T-helper 17 cell (primary cell): ENCODE results near the gene CGA. TPM values are rescaled to one million over a fixed set of nuclear protein-coding genes. Genes with fewer than 3 reads are reported as not detected.

Experiments used
- ATAC-seq: fragments of 150-1000 bp; cut with Tn5 transposase; 2 replicates; pipeline ENCODE4 v1.10.0; 2021; ENCODE audit warnings: mild to moderate bottlenecking, moderate library complexity
- DNase-seq, 3 donors: peaks; one replicate each; pipeline versions ENCODE4 v3.0.0 to v3.0.0-alpha.2; 2020 to 2021
- H3K9me3 ChIP-seq: one replicate; pipeline ENCODE4 v1.7.0; 2013; ENCODE audit warnings: low read length, mild to moderate bottlenecking; ENCODE audit not compliant: control insufficient read depth, poor library complexity, severe bottlenecking
- H3K27ac Mint-ChIP-seq: one replicate; pipeline ENCODE4 v1.8.0; 2022; ENCODE audit warnings: mild to moderate bottlenecking, moderate library complexity, mixed read lengths
- H3K27me3 Mint-ChIP-seq: one replicate; pipeline ENCODE4 v1.8.0; 2022; ENCODE audit warnings: mixed read lengths
- H3K36me3 Mint-ChIP-seq: one replicate; pipeline ENCODE4 v1.8.0; 2022; ENCODE audit warnings: low read depth, mixed read lengths
- H3K4me1 Mint-ChIP-seq: one replicate; pipeline ENCODE4 v1.8.0; 2022; ENCODE audit warnings: mild to moderate bottlenecking, mixed read lengths
- H3K4me3 Mint-ChIP-seq: one replicate; pipeline ENCODE4 v1.8.0; 2022; ENCODE audit warnings: mild to moderate bottlenecking, moderate library complexity, mixed read lengths
- total RNA-seq, 4 donors: library from RNA in 2 of 4; stranded (reverse) in 2 of 4; gene quantifications; one replicate each; pipeline ENCODE4 v1.2.3 and lab custom pipeline; 2022 to 2026

The CGA gene
- total RNA-seq, 2 donors from 2014 or later, result 0.40 TPM; not detected in 1

DNA sequence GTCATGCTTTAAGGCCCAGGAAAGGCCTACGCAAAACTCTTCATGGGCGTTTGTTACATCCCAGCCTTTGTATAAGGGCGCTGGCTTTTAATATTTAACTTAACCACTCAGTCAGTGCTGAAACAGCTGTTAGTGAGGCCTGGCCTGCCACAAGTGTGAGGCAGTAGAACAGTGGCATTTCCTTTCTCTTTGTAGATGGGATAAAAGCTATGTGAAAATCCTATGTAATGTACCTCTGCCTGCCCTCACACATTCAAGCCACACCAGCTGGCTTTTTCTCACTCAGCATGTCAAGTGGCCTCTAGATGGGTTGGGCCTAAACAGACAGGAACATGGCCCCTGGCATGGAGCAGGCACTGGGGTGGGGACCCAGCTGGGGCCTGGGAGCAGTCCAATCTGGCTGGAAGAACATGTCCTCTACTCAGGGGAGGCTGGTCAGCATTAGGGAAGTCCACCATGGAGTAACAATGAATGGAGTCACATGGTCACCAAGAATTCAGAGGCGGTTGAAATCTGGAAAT lies 20.7 kb downstream of the CGA start:
- H3K4me1 Mint-ChIP-seq, result peaks cover 2% of the 10 kb centered on the region
- H3K9me3 ChIP-seq, result no peaks in the 10 kb centered on the region
- H3K4me3 Mint-ChIP-seq, result no peak overlapping the region
- no peak for DNase-seq
- no peak for ATAC-seq
- H3K36me3 Mint-ChIP-seq, result peaks cover 2% of the 10 kb centered on the region
- H3K27me3 Mint-ChIP-seq, result peaks cover 23% of the 10 kb centered on the region
- H3K27ac Mint-ChIP-seq, result no peak overlapping the region

- Mint-ChIP-seq H3K27me3 (peaks cover 41% of the 10 kb centered on the region), H3K27ac (no peak overlapping the region), H3K4me1 (peaks cover 4% of the 10 kb centered on the region), H3K4me3 (no peak overlapping the region), H3K36me3 (peaks cover 2% of the 10 kb centered on the region)
- H3K9me3 ChIP-seq, result no peaks in the 10 kb centered on the region
- ATAC-seq (no peak), DNase-seq (no peak)
These were observed 23.2 kb downstream of the CGA start for GRCh38 chr6:87071683-87072082.

GRCh38 chr6:87070741-87071140 lies 24.2 kb downstream of the CGA start:
- H3K4me3 Mint-ChIP-seq, result no peak overlapping the region

GRCh38 chr6:87068795-87069194 lies 26.1 kb downstream of the CGA start:
- Mint-ChIP-seq H3K4me1 (peaks cover 6% of the 10 kb centered on the region), H3K36me3 (peaks cover 2% of the 10 kb centered on the region), H3K4me3 (no peak overlapping the region), H3K27me3 (peaks cover 46% of the 10 kb centered on the region), H3K27ac (no peak overlapping the region)
- no peak for DNase-seq
- H3K9me3 ChIP-seq, result no peaks in the 10 kb centered on the region
- no peak for ATAC-seq

More at GRCh38 chr6:87070741-87071140, 24.2 kb downstream of the CGA start:
- no peaks in the 10 kb centered on the region for H3K9me3 ChIP-seq
- Mint-ChIP-seq H3K27ac (no peak overlapping the region), H3K4me1 (peaks cover 6% of the 10 kb centered on the region), H3K27me3 (peaks cover 43% of the 10 kb centered on the region), H3K36me3 (peaks cover 2% of the 10 kb centered on the region)
- DNase-seq, result no peak
- ATAC-seq, result no peak

DNA sequence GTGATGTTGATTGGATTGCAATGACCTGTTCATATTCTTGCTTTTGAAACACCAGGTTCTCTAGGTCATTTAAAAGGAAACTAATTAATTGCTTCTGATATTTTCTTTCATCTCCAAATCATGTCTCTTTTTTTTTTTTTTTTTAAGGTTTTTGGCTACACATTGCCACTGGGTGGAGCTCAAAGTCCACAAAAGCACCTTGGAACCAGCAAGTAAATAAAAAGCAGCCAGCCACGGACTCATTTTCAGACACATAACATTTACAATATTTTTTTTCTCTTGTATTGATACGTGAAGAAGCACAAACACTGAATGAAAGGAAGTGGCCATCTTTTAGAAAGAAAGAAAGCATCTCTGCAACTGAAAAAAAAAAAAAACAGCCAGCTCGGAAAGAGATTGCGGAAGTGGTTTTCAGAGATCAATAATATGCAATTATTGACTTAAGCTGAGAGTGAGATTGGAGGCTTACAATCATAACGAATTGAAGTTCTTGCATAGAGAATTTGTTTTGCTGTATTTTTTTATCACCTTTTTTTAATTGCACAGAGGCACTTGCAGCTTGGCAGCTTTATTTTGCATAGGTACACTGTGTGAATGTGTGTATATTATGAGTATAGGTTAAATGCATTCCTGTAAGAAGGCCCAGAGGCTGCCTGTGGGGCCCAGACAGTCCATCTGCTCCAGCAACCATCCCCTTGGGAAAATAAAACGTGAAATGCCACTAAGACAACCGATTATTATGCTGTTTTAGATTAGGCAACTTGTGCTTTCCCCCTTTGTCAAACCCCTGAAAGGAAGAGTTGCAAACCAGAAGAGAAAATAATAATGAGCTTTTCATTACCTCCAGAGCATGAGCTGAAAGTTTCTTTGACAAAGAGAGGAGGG lies 28.2 kb downstream of the CGA start:
- no peaks in the 10 kb centered on the region for H3K9me3 ChIP-seq
- Mint-ChIP-seq H3K27me3 (peaks cover 58% of the 10 kb centered on the region), H3K4me1 (peaks cover 6% of the 10 kb centered on the region), H3K4me3 (peak overlapping the region; percentile 74), H3K27ac (no peak overlapping the region), H3K36me3 (peaks cover 2% of the 10 kb centered on the region)
- DNase-seq (peak in 1 of 3 donors; percentile 5), ATAC-seq (no peak)

- DNase-seq (no peak), ATAC-seq (no peak)
- no peaks in the 10 kb centered on the region for H3K36me3 Mint-ChIP-seq
- peaks cover 63% of the 10 kb centered on the region for H3K27me3 Mint-ChIP-seq
- no peaks in the 10 kb centered on the region for H3K9me3 ChIP-seq
- H3K4me1 Mint-ChIP-seq, result peaks cover 6% of the 10 kb centered on the region
- no peak overlapping the region for H3K4me3 Mint-ChIP-seq
- H3K27ac Mint-ChIP-seq, result no peak overlapping the region
These were observed 29.8 kb downstream of the CGA start for GRCh38 chr6:87065117-87065516.

DNA sequence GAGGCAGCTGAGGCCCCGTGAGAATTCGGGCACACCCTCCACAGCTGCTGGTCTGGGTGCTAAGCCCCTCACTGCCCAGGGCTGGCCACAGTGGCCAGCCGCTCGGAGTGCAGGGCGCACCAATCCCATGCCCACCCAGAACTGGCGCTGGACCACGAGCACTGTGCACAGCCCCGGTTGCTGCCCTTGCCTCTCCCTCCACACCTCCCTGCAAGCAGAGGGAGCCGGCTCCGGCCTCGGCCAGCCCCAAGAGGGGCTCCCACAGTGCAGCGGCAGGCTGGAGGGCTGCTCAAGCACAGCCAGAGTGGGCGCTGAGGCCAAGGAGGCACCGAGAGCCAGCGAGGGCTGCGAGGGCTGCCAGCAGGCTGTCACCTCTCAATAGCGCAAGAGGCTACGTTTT lies 35.0 kb downstream of the CGA start:
- ATAC-seq (no peak), DNase-seq (no peak)
- Mint-ChIP-seq H3K4me1 (peaks cover 4% of the 10 kb centered on the region), H3K36me3 (peaks cover 2% of the 10 kb centered on the region), H3K4me3 (no peak overlapping the region), H3K27ac (no peak overlapping the region), H3K27me3 (peaks cover 52% of the 10 kb centered on the region)
- no peaks in the 10 kb centered on the region for H3K9me3 ChIP-seq

- ATAC-seq, result no peak
- H3K27ac Mint-ChIP-seq, result no peak overlapping the region
- peaks cover 4% of the 10 kb centered on the region for H3K4me1 Mint-ChIP-seq
- peaks cover 32% of the 10 kb centered on the region for H3K27me3 Mint-ChIP-seq
- H3K4me3 Mint-ChIP-seq, result no peak overlapping the region
- no peak for DNase-seq
- no peaks in the 10 kb centered on the region for H3K9me3 ChIP-seq
- peaks cover 6% of the 10 kb centered on the region for H3K36me3 Mint-ChIP-seq
These were observed 40.6 kb downstream of the CGA start for GRCh38 chr6:87054143-87054833.

DNA sequence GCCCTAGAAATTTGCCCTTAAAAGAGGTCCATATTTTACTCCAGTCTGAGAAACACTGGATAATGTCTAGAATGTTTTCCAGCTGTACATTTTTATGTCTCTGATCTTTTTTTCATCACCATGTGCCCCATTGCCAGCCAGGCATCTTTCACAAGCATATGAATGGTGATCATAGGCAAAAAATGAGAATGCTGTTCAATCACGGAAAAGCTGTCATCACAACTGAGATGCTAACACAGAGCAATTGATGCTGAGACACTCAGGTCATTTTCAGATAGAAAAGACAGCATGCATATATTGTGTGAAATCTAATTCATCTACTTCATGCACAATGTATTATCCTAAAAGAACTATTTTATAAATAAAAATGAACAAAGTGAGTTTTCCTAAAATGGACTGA lies 41.6 kb downstream of the CGA start:
- no peak for DNase-seq
- peaks cover 4% of the 10 kb centered on the region for H3K4me1 Mint-ChIP-seq
- peaks cover 27% of the 10 kb centered on the region for H3K27me3 Mint-ChIP-seq
- H3K36me3 Mint-ChIP-seq, result peaks cover 8% of the 10 kb centered on the region
- no peak for ATAC-seq
- H3K9me3 ChIP-seq, result no peaks in the 10 kb centered on the region
- H3K27ac Mint-ChIP-seq, result no peak overlapping the region
- no peak overlapping the region for H3K4me3 Mint-ChIP-seq

DNA sequence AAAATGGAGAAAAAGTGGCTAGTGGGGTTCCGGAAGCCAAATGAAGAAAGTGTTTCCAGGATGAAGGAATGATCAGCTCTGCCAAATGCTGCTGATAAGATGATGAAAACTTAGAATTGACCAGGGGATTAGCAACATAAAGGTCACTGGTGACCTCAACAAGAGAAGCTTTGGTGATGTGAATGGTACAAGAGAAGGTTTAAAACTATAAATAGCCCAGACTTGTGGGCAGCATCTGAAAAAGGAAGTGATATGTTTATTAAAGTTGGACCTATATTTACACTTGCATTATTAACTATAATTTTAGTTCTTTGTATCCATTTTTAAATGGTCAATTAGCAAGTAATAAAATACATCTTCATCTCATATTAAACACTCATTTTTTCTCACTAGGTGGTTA lies 45.1 kb downstream of the CGA start:
- Mint-ChIP-seq H3K27me3 (peaks cover 33% of the 10 kb centered on the region), H3K36me3 (peaks cover 5% of the 10 kb centered on the region), H3K4me1 (no peaks in the 10 kb centered on the region), H3K4me3 (no peak overlapping the region), H3K27ac (no peak overlapping the region)
- H3K9me3 ChIP-seq, result no peaks in the 10 kb centered on the region
- ATAC-seq (no peak), DNase-seq (no peak)

GRCh38 chr6:87045521-87046075 lies 49.3 kb downstream of the CGA start:
- H3K9me3 ChIP-seq, result no peaks in the 10 kb centered on the region
- peaks cover 44% of the 10 kb centered on the region for H3K27me3 Mint-ChIP-seq
- ATAC-seq, result no peak
- no peak for DNase-seq
- no peak overlapping the region for H3K4me3 Mint-ChIP-seq
- peaks cover 5% of the 10 kb centered on the region for H3K36me3 Mint-ChIP-seq
- H3K4me1 Mint-ChIP-seq, result no peaks in the 10 kb centered on the region
- H3K27ac Mint-ChIP-seq, result no peak overlapping the region

- no peak overlapping the region for H3K27ac Mint-ChIP-seq
- ATAC-seq, result no peak
- H3K9me3 ChIP-seq, result no peaks in the 10 kb centered on the region
- peaks cover 38% of the 10 kb centered on the region for H3K27me3 Mint-ChIP-seq
- no peaks in the 10 kb centered on the region for H3K4me1 Mint-ChIP-seq
- DNase-seq, result no peak
- no peak overlapping the region for H3K4me3 Mint-ChIP-seq
- no peaks in the 10 kb centered on the region for H3K36me3 Mint-ChIP-seq
These were observed 54.2 kb downstream of the CGA start for GRCh38 chr6:87040729-87041128.
